Neural progenitor cell (in vitro differentiated cells): ENCODE measurements around the gene TCP11L1. TPM values are rescaled to one million over a fixed set of nuclear protein-coding genes. Genes with fewer than 3 reads are reported as not detected.

Source experiments
- DNase-seq: peaks from one replicate; pipeline ENCODE4 v3.0.0-alpha.2; 2016; ENCODE audit warnings: low spot score
- H2AFZ ChIP-seq: fragments of 200-600 bp; sonication (generic); replicated peaks from 2 replicates; pipeline ENCODE4 v1.6.1; 2016; ENCODE audit warnings: antibody characterized with exemption
- H3F3A ChIP-seq: fragments of 200-600 bp; sonication (generic); 2 replicates; pipeline ENCODE4 v1.6.1; 2016; ENCODE audit warnings: antibody characterized with exemption, low read depth
- H3K27ac ChIP-seq: fragments of 200-600 bp; sonication (generic); 2 replicates; pipeline ENCODE4 v1.5.1; 2016; ENCODE audit warnings: mild to moderate bottlenecking
- H3K27me3 ChIP-seq: fragments of 200-600 bp; sonication (generic); 2 replicates; pipeline ENCODE4 v1.6.1; 2016; ENCODE audit warnings: mild to moderate bottlenecking, moderate library complexity
- H3K36me3 ChIP-seq: fragments of 200-600 bp; sonication (generic); 2 replicates; pipeline ENCODE4 v1.5.1; 2016
- H3K4me1 ChIP-seq: fragments of 200-600 bp; sonication (generic); 2 replicates; pipeline ENCODE4 v1.6.1; 2016; ENCODE audit warnings: mixed run types
- H3K4me2 ChIP-seq: fragments of 200-600 bp; sonication (generic); 2 replicates; pipeline ENCODE4 v1.6.1; 2016
- H3K4me3 ChIP-seq: fragments of 200-600 bp; sonication (generic); 2 replicates; pipeline ENCODE4 v1.5.1; 2016
- H3K79me2 ChIP-seq: fragments of 200-600 bp; sonication (generic); 2 replicates; pipeline ENCODE4 v1.6.1; 2016; ENCODE audit warnings: low read depth
- H3K9ac ChIP-seq: fragments of 200-600 bp; sonication (generic); 2 replicates; pipeline ENCODE4 v1.6.1; 2016
- H3K9me3 ChIP-seq: fragments of 200-600 bp; sonication (generic); 2 replicates; pipeline ENCODE4 v1.5.1; 2016; ENCODE audit warnings: low read depth
- H4K20me1 ChIP-seq: fragments of 200-600 bp; sonication (generic); 2 replicates; pipeline ENCODE4 v1.6.1; 2016; ENCODE audit warnings: low read depth
- H3K27ac Mint-ChIP-seq: 3 replicates; pipeline ENCODE4 v1.8.0; 2021; ENCODE audit warnings: mixed read lengths
- H3K27me3 Mint-ChIP-seq: 2 replicates; pipeline ENCODE4 v1.8.0; 2022; ENCODE audit warnings: low read depth, mild to moderate bottlenecking, inconsistent platforms, moderate library complexity, mixed read lengths; ENCODE audit not compliant: insufficient read depth
- H3K36me3 Mint-ChIP-seq: 3 replicates; pipeline ENCODE4 v1.8.0; 2021; ENCODE audit warnings: mixed read lengths
- H3K4me1 Mint-ChIP-seq: 3 replicates; pipeline ENCODE4 v1.8.0; 2021; ENCODE audit warnings: mixed read lengths
- H3K4me3 Mint-ChIP-seq: 3 replicates; pipeline ENCODE4 v1.8.0; 2021; ENCODE audit warnings: mild to moderate bottlenecking, moderate library complexity, mixed read lengths
- H3K9me3 Mint-ChIP-seq: 3 replicates; pipeline ENCODE4 v1.8.0; 2020; ENCODE audit warnings: mixed read lengths
- CTCF ChIP-seq: fragments of 200-600 bp; sonication (generic); IDR thresholded peaks from 2 replicates; pipeline ENCODE4 v1.5.1; 2017; ENCODE audit warnings: antibody characterized with exemption, mild to moderate bottlenecking
- EZH2 ChIP-seq: fragments of 200-600 bp; sonication (generic); IDR thresholded peaks from 2 replicates; pipeline ENCODE4 v1.6.1; 2017; ENCODE audit warnings: antibody characterized with exemption, mild to moderate bottlenecking, moderate library complexity
- EZH2phosphoT487 ChIP-seq: fragments of 200-600 bp; sonication (generic); IDR thresholded peaks from 2 replicates; pipeline ENCODE4 v1.6.1; 2017; ENCODE audit warnings: antibody characterized with exemption
- total RNA-seq: library from RNA; depleted of rRNA; stranded (reverse); fragments of >200 nt; gene quantifications from 2 replicates; pipeline ENCODE4 v1.2.3, GENCODE V29; 2015; ENCODE audit warnings: low replicate concordance

The TCP11L1 gene
- total RNA-seq, 1 donor from 2014 or later, result 20.0 TPM

GRCh38 chr11:33035011-33035410, 4.4 kb upstream of the TCP11L1 start:
- Histone ChIP-seq H3K4me2 (no peak overlapping the region), H3K36me3 (no peaks in the 10 kb centered on the region), H3K27me3 (no peaks in the 10 kb centered on the region), H3K9me3 (no peaks in the 10 kb centered on the region), H3K4me1 (peaks cover under 1% of the 10 kb centered on the region), H3K79me2 (no peaks in the 10 kb centered on the region), H3K27ac (no peak overlapping the region), H4K20me1 (no peaks in the 10 kb centered on the region), H3F3A (peaks cover 10% of the 10 kb centered on the region), H3K4me3 (no peak overlapping the region), H2AFZ (no peak overlapping the region), H3K9ac (no peak overlapping the region)
- Mint-ChIP-seq H3K27ac (no peak overlapping the region), H3K4me3 (no peak overlapping the region), H3K36me3 (peaks cover 4% of the 10 kb centered on the region), H3K4me1 (no peaks in the 10 kb centered on the region), H3K9me3 (no peaks in the 10 kb centered on the region), H3K27me3 (peaks cover 4% of the 10 kb centered on the region)
- TF ChIP-seq EZH2phosphoT487 (no peak), EZH2 (no peak), CTCF (no peak)
- no peak for DNase-seq

DNA sequence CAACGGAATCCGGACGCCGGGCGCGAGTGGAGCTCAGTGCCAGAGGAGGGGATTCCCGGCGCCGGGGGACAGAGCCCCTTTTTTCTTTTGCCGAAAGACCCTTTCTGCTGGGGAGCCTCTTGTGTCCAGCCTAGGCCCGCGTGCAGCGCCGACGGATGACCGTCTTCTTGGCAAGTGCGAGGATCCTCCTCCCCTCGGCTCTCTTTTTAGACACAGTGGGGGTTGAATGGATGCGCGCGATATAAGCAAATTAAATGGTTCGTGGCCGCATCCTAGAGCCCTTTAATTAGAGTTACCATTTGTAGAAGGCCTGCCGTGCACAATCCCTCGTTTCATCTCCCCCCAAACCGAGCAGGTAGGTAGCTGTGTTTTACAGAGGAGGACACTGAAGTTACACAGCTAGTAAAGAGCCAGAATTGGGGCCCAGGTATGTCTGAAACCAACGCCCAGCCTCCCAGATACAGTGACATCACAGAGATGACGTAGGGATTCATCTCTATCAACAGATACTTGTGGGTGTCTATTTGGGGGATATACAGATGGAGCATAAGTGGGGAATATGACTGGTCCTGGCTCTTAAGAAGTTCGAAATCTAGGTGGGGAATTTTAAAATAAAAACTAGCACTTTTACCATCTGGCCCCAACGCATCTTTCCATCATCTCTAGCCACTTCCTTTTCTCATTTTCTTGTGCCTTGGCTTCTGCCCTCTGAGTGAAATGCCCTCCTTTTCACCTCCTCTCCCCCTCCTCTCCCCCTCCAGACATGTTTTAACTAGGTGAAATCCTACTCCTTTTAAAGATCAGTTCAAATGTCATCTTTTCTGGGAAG, 875 bp downstream of the TCP11L1 start:
- H3K27me3 ChIP-seq, result peaks cover 8% of the 10 kb centered on the region
- peaks cover 5% of the 10 kb centered on the region for H3K27me3 Mint-ChIP-seq

GRCh38 chr11:33040862-33041453, 1.6 kb downstream of the TCP11L1 start:
- Mint-ChIP-seq H3K27ac (no peak overlapping the region), H3K36me3 (peaks cover 19% of the 10 kb centered on the region), H3K4me1 (peaks cover 15% of the 10 kb centered on the region), H3K4me3 (peak overlapping the region; percentile 93), H3K9me3 (peaks cover 4% of the 10 kb centered on the region), H3K27me3 (peaks cover 5% of the 10 kb centered on the region)
- no peak for TF ChIP-seq CTCF
- TF ChIP-seq EZH2phosphoT487, result no peak
- no peak for TF ChIP-seq EZH2
- peak; percentile 32 for DNase-seq
- no peak overlapping the region for H3K27ac ChIP-seq
- H3K4me2 ChIP-seq, result peak overlapping the region; percentile 93
- peaks cover 3% of the 10 kb centered on the region for H3K79me2 ChIP-seq
- H3K4me1 ChIP-seq, result peaks cover 13% of the 10 kb centered on the region
- no peak overlapping the region for H2AFZ ChIP-seq
- peaks cover 8% of the 10 kb centered on the region for H3K27me3 ChIP-seq
- peaks cover 21% of the 10 kb centered on the region for H3F3A ChIP-seq
- H3K36me3 ChIP-seq, result no peaks in the 10 kb centered on the region
- peaks cover 7% of the 10 kb centered on the region for H4K20me1 ChIP-seq
- H3K4me3 ChIP-seq, result peak overlapping the region; percentile 81
- H3K9ac ChIP-seq, result no peak overlapping the region
- no peaks in the 10 kb centered on the region for H3K9me3 ChIP-seq

More for the DNA sequence above, 875 bp downstream of the TCP11L1 start:
- DNase-seq, result no peak
- no peak for TF ChIP-seq EZH2
- no peak for TF ChIP-seq CTCF
- TF ChIP-seq EZH2phosphoT487, result no peak
- H3K9me3 ChIP-seq, result no peaks in the 10 kb centered on the region
- H3F3A ChIP-seq, result peaks cover 21% of the 10 kb centered on the region
- H3K4me3 ChIP-seq, result peak overlapping the region; percentile 81
- peak overlapping the region; percentile 63 for H3K9ac ChIP-seq
- no peaks in the 10 kb centered on the region for H3K9me3 Mint-ChIP-seq
- peaks cover 15% of the 10 kb centered on the region for H3K4me1 Mint-ChIP-seq
- H3K79me2 ChIP-seq, result peaks cover 3% of the 10 kb centered on the region
- H3K27ac Mint-ChIP-seq, result no peak overlapping the region
- H3K27ac ChIP-seq, result no peak overlapping the region
- peaks cover 7% of the 10 kb centered on the region for H4K20me1 ChIP-seq
- peak overlapping the region; percentile 97 for H2AFZ ChIP-seq
- H3K4me2 ChIP-seq, result peak overlapping the region; percentile 93
- H3K4me3 Mint-ChIP-seq, result peak overlapping the region; percentile 93
- peaks cover 13% of the 10 kb centered on the region for H3K4me1 ChIP-seq
- peaks cover 13% of the 10 kb centered on the region for H3K36me3 Mint-ChIP-seq
- H3K36me3 ChIP-seq, result no peaks in the 10 kb centered on the region
